Measurements from ENCODE around the gene C11orf54. TPM values are rescaled to one million over a fixed set of nuclear protein-coding genes. Genes with fewer than 3 reads are reported as not detected.
A peak's percentile ranks its signal among the peaks of the same experiment; 100 is the strongest.

Gene C11orf54
- total RNA-seq (23.3 and 28.8 TPM in 2 replicates), polyA plus RNA-seq (23.5 and 34.3 TPM in 2 replicates)

DNA sequence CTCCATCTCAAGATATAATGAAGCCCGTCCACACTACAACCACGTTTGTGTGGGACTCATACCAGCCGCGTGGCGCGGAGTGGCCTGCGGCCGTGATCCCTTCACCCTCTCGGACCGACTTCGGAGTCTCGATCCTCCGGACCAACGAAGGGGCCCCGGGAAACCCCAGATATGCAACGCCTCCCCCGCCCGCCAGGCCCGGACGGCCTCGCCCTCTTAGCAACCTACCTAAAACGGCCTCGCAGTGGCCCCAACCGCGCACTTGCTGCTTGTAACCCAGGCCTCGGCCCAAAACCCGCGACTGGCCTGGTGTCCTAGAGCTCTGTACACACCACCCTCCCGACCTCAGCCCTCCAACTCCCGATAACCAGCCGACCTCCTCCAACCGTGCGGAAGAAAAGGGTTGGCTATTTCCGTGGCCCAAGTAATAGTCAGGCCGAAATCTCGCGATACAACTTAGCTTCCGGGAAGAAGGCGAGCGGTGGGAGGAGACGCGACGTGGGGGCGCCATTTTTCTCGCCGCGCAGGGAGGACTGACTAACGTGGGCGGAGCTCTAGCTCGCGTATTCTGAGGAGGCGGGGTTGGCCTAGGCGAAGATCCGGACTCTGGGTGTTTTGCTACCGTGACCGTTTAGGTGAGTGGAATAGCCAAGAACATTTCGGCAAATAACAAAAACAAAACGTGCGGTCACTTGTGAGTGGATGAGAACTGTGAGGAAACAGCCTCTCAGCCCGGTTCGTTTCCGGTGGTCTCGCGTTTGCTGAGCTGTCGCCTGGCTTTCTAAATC is at the start of gene C11orf54, which contains the start of gene TAF1D:
Gene C11orf54 (plus strand): TSS at position 579 of the 788 bp plus-strand sequence. CDS start 5,722 bp downstream, outside the sequence.
Gene TAF1D (minus strand): TSS at position 402 of the 788 bp plus-strand sequence. CDS start 2,191 bp downstream, outside the sequence.
- Histone ChIP-seq H3K27me3 (no peaks in the 10 kb centered on the region), H3K27ac (peak within 1 kb of the TSS; percentile 86), H3K4me3 (peak within 1 kb of the TSS; percentile 45), H3K9me3 (ENCODE audit: low read depth) (no peaks in the 10 kb centered on the region), H3K4me1 (ENCODE audit: low read depth) (peaks cover 24% of the 10 kb centered on the region), H3K36me3 (peaks cover 23% of the 10 kb centered on the region)
- no peak for TF ChIP-seq CTCF (IDR thresholded peaks at IDR 0.05; ENCODE audit: low read depth, low read length)
- peak; percentile 98 to 99 for DNase-seq (ENCODE audit: low read depth in 1 of 2, low spot score in 1 of 2)

GRCh38 chr11:93694109-93694508 is 47.4 kb upstream of the C11orf54 start:
- no peaks in the 10 kb centered on the region for H3K9me3 ChIP-seq (ENCODE audit: low read depth)
- no peak for TF ChIP-seq CTCF (IDR thresholded peaks at IDR 0.05; ENCODE audit: low read depth, low read length)
- peaks cover 69% of the 10 kb centered on the region for H3K36me3 ChIP-seq

GRCh38 chr11:93694557-93694956 is 46.9 kb upstream of the C11orf54 start:
- Histone ChIP-seq H3K9me3 (ENCODE audit: low read depth) (no peaks in the 10 kb centered on the region), H3K27ac (no peak overlapping the region), H3K4me1 (ENCODE audit: low read depth) (no peaks in the 10 kb centered on the region), H3K36me3 (peaks cover 71% of the 10 kb centered on the region), H3K4me3 (no peak overlapping the region), H3K27me3 (no peaks in the 10 kb centered on the region)
- no peak for TF ChIP-seq CTCF (IDR thresholded peaks at IDR 0.05; ENCODE audit: low read depth, low read length)
- DNase-seq (ENCODE audit: low read depth in 1 of 2, low spot score in 1 of 2) = peak in 1 of 2 donors; percentile 21

More at GRCh38 chr11:93694109-93694508, 47.4 kb upstream of the C11orf54 start:
- Histone ChIP-seq H3K4me1 (ENCODE audit: low read depth) (no peaks in the 10 kb centered on the region), H3K27ac (no peak overlapping the region), H3K27me3 (no peaks in the 10 kb centered on the region), H3K4me3 (no peak overlapping the region)
- peak in 1 of 2 donors; percentile 21 for DNase-seq (ENCODE audit: low read depth in 1 of 2, low spot score in 1 of 2)

GRCh38 chr11:93697611-93698010 is 43.9 kb upstream of the C11orf54 start:
- no peaks in the 10 kb centered on the region for H3K9me3 ChIP-seq (ENCODE audit: low read depth)
- H3K4me1 ChIP-seq (ENCODE audit: low read depth) = no peaks in the 10 kb centered on the region
- H3K4me3 ChIP-seq = no peak overlapping the region
- DNase-seq (ENCODE audit: low read depth in 1 of 2, low spot score in 1 of 2) = no peak
- H3K27ac ChIP-seq = no peak overlapping the region
- no peaks in the 10 kb centered on the region for H3K27me3 ChIP-seq
- peaks cover 74% of the 10 kb centered on the region for H3K36me3 ChIP-seq
- no peak for TF ChIP-seq CTCF (IDR thresholded peaks at IDR 0.05; ENCODE audit: low read depth, low read length)

GRCh38 chr11:93700830-93701229 is 40.6 kb upstream of the C11orf54 start:
- Histone ChIP-seq H3K27ac (no peak overlapping the region), H3K9me3 (ENCODE audit: low read depth) (no peaks in the 10 kb centered on the region), H3K36me3 (peaks cover 69% of the 10 kb centered on the region), H3K4me1 (ENCODE audit: low read depth) (no peaks in the 10 kb centered on the region), H3K27me3 (no peaks in the 10 kb centered on the region), H3K4me3 (no peak overlapping the region)
- peak in 1 of 2 donors; percentile 52 for DNase-seq (ENCODE audit: low read depth in 1 of 2, low spot score in 1 of 2)
- no peak for TF ChIP-seq CTCF (IDR thresholded peaks at IDR 0.05; ENCODE audit: low read depth, low read length)
